WI38 (cell line): ENCODE results near the gene TXNDC12.

ENCODE experiments used
- H3K4me3 ChIP-seq: 2 replicates; pipeline ENCODE4 v1.5.1; 2011; ENCODE audit warnings: low read depth, mild to moderate bottlenecking, control low read depth, low read length
- TF ChIP-seq, protein P1 (sequence below): IDR thresholded peaks from 2 replicates; pipeline ENCODE4 v1.5.1; 2012; ENCODE audit warnings: low read depth, mild to moderate bottlenecking, control low read depth, low read length

The TXNDC12 gene

DNA sequence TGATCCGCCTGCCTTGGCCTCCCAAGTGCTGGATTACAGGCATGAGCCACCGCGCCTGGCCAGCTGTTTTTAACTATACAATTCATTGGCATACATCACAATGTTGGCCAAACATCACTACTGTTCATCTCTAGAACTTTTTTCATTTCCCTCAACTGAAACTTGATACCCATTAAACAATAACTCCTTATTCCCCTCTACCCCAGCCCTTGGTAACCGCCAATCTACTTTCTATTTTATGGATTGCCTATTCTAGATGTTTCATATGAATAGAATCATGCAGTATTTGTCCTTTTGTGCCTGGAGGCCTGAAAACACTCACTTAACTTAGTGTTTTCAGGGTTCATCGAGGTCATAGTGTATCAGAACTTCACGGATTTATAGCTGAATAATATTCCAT, 17.3 kb upstream of the TXNDC12 start:
- TF ChIP-seq, protein P1, sequence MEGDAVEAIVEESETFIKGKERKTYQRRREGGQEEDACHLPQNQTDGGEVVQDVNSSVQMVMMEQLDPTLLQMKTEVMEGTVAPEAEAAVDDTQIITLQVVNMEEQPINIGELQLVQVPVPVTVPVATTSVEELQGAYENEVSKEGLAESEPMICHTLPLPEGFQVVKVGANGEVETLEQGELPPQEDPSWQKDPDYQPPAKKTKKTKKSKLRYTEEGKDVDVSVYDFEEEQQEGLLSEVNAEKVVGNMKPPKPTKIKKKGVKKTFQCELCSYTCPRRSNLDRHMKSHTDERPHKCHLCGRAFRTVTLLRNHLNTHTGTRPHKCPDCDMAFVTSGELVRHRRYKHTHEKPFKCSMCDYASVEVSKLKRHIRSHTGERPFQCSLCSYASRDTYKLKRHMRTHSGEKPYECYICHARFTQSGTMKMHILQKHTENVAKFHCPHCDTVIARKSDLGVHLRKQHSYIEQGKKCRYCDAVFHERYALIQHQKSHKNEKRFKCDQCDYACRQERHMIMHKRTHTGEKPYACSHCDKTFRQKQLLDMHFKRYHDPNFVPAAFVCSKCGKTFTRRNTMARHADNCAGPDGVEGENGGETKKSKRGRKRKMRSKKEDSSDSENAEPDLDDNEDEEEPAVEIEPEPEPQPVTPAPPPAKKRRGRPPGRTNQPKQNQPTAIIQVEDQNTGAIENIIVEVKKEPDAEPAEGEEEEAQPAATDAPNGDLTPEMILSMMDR = no peak

DNA sequence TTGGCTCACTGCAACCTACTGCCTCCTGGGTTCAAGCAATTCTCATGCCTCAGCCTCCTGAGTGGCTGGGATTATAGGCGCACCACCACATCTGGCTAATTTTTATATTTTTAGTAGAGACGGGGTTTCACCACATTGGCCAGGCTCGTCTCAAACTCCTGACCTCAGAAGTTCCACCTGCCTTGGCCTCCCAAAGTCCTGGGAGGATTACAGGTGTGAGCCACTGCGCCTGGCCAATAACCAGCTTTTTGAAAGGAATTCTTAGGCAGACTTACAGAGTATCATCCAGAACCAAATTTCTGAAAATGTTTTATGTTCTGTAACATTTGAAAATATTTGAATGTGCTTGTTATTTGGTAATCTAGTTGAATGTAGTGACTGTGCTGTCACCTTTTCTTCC, 15.7 kb upstream of the TXNDC12 start:
- TF ChIP-seq, protein P1 = no peak

More for the DNA sequence above, 17.3 kb upstream of the TXNDC12 start:
- H3K4me3 ChIP-seq = no peak overlapping the region

DNA sequence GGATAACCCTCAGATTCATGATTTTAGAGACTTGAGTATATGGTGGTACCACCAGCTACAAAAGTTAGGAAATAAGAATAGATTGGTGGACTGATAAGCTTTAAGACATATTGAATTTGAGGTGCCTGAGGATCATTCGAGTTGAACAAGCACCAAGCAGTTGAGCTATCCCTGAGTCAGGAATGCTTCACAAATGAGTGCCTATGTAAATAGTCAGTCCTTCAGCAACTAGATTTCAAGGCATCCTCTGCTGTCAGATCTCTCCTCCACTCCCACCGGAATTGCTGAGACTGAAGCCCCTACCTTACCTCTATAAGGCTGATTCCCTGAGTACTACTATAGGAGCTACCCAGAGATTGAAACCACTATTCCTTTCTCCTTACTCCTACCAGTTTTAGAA, 8.2 kb upstream of the TXNDC12 start:
- no peak overlapping the region for H3K4me3 ChIP-seq
- TF ChIP-seq, protein P1 = no peak

More for the DNA sequence above, 15.7 kb upstream of the TXNDC12 start:
- H3K4me3 ChIP-seq = no peak overlapping the region

DNA sequence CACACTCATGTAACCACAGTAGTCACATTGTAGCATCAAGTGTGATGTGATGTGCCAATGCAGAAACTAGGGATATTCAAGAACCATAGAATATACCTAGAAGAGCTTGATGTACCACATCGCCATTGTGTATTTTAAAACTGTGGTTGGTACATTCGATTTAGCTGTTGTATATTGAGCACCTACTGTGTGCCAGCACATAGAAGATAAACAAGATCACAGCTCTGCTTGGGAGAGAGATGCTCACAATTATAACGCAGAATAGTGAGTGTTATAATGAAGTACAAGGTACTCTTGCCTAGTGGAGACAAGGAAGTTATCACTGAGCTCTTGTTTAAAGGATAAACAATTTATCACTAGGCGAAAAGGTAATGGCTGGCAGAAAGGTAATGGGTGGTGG, 5.8 kb upstream of the TXNDC12 start:
- TF ChIP-seq, protein P1 = no peak
- no peak overlapping the region for H3K4me3 ChIP-seq

DNA sequence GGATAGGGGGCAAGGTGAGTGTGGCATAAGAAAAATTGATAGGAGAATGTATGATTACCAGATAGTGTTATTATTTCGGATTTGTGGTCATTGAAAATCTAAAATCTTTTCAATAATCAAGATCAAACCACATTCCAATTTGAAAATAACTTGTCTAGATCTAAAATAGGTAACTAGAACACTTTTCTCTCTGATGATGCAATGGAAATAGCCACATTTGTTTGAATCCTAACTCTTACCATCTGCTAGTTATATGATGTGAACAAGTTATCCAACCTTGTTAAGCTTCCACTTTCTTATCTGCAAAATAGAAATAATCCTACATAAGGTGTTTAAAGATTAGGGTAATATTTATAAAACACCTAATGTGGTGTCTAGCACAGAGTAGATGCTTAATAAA, 4.9 kb upstream of the TXNDC12 start:
- H3K4me3 ChIP-seq = no peak overlapping the region
- TF ChIP-seq, protein P1 = no peak

DNA sequence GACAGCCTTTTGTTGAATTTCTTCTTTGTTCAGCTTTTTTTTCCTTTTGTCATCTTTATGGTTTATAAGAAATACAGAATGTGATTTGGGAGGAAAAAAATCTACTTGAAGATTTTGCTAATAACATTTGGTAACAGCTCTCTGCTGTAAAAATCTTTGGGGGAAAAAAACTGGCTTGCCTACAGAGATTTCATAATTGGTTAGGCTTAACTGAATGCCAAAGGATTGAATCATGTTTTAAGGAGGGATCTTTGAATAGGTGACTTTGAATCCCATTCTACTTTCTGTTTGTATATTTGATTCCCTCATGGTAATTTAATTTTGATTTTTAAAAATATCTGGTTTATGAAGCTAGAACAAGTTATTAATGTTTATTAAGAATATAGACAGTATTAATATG, 4.3 kb upstream of the TXNDC12 start:
- H3K4me3 ChIP-seq = no peak overlapping the region
- TF ChIP-seq, protein P1 = no peak

DNA sequence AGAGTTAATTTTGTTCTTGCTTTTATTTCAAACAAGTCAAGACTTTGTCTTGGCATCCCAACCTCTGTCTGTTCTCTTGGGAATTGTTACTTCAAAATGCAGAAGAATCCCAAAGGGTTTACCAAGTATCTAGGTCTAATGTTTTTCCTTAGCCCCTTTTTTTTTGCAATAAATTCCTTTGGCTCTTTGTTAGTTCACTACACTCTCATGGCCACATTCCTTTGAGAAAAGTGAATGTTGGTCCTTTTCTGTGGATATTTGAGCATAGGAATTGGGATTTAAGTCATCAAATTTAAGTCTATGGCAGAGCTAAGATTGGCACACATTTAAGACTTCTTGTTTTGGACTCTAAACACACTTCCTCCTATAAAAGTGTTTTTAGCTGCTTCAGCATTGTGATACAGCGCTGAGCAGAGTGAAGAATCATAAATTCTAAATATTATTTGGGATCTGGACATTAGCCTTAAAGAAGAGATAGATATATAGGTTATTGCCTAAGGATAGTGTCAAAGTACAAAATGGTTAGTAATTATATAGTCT, 3.0 kb upstream of the TXNDC12 start:
- H3K4me3 ChIP-seq = peak overlapping the region; percentile 79
- TF ChIP-seq, protein P1 = no peak
